ENCODE measurements around the gene GPC5. TPM values are rescaled to one million over a fixed set of nuclear protein-coding genes. Genes with fewer than 3 reads are reported as not detected.

GPC5 gene
- polyA plus RNA-seq, 1 experiment: not detected

DNA sequence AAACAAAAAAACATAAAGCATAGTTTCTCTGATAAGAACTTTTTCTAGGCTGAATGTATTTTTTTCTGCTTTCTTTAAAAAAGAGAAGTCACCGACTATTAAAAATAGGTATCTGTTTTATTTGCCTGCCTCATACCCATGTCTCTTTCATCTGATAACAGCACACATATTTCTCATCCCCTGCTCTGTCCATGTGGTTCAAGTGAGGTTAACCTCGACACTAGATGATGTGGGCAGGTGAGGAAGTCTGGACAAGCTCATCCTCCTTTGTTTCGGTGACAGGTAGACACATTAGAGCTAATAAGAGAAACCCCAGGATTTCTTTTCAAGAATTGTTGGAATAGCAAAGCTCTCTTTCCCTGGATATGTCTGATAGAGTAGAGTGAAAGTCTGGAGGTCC lies 222.7 kb downstream of the GPC5 start:
- no peak overlapping the region for H3K4me3 ChIP-seq (ENCODE audit: low read depth, low read length)
- TF ChIP-seq, protein P1, sequence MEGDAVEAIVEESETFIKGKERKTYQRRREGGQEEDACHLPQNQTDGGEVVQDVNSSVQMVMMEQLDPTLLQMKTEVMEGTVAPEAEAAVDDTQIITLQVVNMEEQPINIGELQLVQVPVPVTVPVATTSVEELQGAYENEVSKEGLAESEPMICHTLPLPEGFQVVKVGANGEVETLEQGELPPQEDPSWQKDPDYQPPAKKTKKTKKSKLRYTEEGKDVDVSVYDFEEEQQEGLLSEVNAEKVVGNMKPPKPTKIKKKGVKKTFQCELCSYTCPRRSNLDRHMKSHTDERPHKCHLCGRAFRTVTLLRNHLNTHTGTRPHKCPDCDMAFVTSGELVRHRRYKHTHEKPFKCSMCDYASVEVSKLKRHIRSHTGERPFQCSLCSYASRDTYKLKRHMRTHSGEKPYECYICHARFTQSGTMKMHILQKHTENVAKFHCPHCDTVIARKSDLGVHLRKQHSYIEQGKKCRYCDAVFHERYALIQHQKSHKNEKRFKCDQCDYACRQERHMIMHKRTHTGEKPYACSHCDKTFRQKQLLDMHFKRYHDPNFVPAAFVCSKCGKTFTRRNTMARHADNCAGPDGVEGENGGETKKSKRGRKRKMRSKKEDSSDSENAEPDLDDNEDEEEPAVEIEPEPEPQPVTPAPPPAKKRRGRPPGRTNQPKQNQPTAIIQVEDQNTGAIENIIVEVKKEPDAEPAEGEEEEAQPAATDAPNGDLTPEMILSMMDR (IDR thresholded peaks at IDR 0.05; ENCODE audit: insufficient read depth, low read depth, low read length): no peak
- H3K27me3 ChIP-seq (ENCODE audit: control insufficient read depth, insufficient read depth, low read length): no peaks in the 10 kb centered on the region
- DNase-seq (ENCODE audit: low read depth): no peak
- ChIA-PET CTCF (interaction anchor here (1.0 kb wide), 1 partner anchor 8 kb away, joined by 3 read pairs; no protein-coding TSS in a partner anchor), POLR2A (no interaction called here)
- no peaks in the 10 kb centered on the region for H3K36me3 ChIP-seq (ENCODE audit: control insufficient read depth, insufficient read depth, low read length)

DNA sequence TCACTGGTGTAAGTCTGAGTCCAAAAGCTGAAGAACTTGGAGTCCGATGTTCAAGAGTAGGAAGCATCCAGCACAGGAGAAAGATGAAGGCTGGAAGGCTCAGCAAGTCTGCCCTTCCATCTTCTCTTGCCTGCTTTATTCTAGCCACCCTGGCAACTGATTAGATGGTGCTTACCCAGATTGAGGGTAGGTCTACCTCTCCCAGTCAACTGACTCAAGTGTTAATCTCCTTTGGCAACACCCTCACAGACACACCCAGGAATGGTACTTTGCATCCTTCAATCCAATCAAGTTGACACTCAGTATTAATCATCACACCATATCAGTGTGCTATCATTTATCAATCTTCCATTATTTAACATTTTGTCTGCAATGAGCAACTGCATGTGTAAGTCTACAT lies 223.5 kb downstream of the GPC5 start:
- H3K36me3 ChIP-seq (ENCODE audit: control insufficient read depth, insufficient read depth, low read length): no peaks in the 10 kb centered on the region
- no peak for DNase-seq (ENCODE audit: low read depth)
- ChIA-PET POLR2A (no interaction called here), CTCF (no interaction called here)
- no peak overlapping the region for H3K4me3 ChIP-seq (ENCODE audit: low read depth, low read length)
- TF ChIP-seq, protein P1 (IDR thresholded peaks at IDR 0.05; ENCODE audit: insufficient read depth, low read depth, low read length): no peak
- H3K27me3 ChIP-seq (ENCODE audit: control insufficient read depth, insufficient read depth, low read length): no peaks in the 10 kb centered on the region

DNA sequence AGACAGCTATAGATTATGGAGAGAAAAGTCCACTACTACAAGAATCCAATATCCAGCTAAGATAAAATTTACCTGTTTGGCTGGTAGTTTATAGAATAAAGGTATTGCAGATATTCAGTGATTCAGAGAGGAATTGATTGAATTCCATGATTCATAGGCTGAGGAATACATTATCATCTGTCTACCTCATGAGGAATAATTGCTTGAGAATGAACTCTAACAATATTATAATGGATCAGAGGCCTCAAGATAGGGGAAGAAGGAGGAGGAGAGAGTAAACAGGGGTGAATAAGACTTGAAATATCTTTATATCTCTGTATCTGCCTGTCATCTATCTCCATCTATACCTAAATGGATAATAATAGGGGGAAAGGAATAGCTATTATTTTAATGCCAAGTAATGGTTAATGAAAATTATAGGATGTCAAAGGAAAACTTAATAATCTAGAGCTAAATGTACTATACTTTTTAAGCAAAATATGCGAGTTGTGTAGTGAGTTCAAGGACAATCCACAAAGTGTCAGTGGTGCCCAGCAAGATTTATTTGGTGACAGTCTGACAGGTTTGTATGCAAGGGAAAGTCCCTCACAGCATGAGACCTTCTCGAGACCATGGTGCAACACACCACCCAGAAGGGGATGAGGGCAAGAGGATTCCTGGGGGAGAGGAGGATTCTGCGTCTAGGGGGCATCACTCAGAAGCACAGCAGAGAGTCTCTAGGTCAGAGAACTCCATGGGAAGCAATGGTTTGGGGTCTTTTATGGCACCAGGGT lies 224.5 kb downstream of the GPC5 start:
- TF ChIP-seq, protein P1 (IDR thresholded peaks at IDR 0.05; ENCODE audit: insufficient read depth, low read depth, low read length): no peak
- CTCF ChIA-PET: no interaction called here
- Histone ChIP-seq H3K27me3 (ENCODE audit: control insufficient read depth, insufficient read depth, low read length) (no peaks in the 10 kb centered on the region), H3K4me3 (ENCODE audit: low read depth, low read length) (no peak overlapping the region), H3K36me3 (ENCODE audit: control insufficient read depth, insufficient read depth, low read length) (no peaks in the 10 kb centered on the region)
- POLR2A ChIA-PET: no interaction called here
- DNase-seq (ENCODE audit: low read depth): no peak

DNA sequence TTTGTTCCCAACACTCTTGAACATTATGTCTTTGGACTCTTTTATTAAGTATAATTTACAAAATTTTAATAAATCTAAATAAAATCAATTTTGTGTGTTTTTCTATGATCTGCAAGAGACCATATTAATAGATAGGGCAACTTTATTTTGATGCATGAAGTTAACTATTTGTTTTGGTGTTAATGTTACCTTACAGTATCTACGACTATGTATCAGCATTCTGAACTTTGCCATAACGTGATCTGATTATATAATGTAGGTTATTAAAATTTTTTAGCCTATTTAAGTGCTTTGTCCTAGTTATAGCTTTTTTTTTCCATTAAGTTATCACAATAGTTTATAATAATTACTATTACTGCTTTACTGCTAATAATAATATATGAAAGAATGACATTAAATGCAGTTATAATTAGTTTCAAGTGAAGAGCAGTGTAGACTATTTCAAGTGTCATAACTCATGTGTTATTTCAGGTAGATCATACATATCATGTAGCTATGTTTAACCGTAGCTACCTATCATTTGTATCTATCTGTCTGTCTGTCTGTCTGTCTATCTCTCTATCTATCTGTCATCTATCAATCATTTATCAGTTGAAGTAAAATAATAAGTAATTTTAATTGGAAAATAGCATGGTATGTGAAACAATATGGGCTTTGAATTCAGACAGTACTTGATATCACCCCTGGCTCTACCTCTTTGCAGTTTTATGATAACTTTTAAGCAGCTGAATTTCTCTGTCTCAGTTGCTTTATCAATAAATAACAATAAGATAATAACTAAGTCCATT lies 229.7 kb downstream of the GPC5 start:
- CTCF ChIA-PET: no interaction called here
- Histone ChIP-seq H3K4me3 (ENCODE audit: low read depth, low read length) (no peak overlapping the region), H3K27me3 (ENCODE audit: control insufficient read depth, insufficient read depth, low read length) (no peaks in the 10 kb centered on the region), H3K36me3 (ENCODE audit: control insufficient read depth, insufficient read depth, low read length) (no peaks in the 10 kb centered on the region)
- DNase-seq (ENCODE audit: low read depth): no peak
- TF ChIP-seq, protein P1 (IDR thresholded peaks at IDR 0.05; ENCODE audit: insufficient read depth, low read depth, low read length): no peak
- POLR2A ChIA-PET: no interaction called here

DNA sequence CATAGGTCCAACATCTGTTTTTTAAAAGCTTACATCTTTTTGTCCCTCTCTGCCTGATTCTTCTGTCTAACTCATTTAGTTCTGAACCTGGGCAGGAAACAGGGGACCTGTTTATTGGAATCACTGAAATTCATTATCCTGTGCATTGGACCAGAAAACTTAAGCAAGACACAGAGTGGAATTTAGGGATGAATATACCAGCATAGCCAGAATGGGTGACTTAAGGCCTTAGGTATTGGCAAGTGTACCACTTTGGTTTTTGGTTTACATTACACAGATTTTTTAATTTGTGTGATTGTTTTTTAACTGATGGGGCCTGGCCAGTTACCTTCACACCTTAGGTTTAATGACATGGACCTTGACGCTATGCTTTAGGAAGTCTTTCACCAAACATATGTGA lies 232.5 kb downstream of the GPC5 start:
- TF ChIP-seq, protein P1 (IDR thresholded peaks at IDR 0.05; ENCODE audit: insufficient read depth, low read depth, low read length): no peak
- no peak for DNase-seq (ENCODE audit: low read depth)
- ChIA-PET CTCF (no interaction called here), POLR2A (no interaction called here)
- no peaks in the 10 kb centered on the region for H3K36me3 ChIP-seq (ENCODE audit: control insufficient read depth, insufficient read depth, low read length)
- no peaks in the 10 kb centered on the region for H3K27me3 ChIP-seq (ENCODE audit: control insufficient read depth, insufficient read depth, low read length)
- no peak overlapping the region for H3K4me3 ChIP-seq (ENCODE audit: low read depth, low read length)
